Coronary artery (tissue), 2 donors: Measurements from ENCODE around the gene UIMC1.
A peak's percentile ranks its signal among the peaks of the same experiment; 100 is the strongest.

Experiments used
- DNase-seq: peaks from one replicate; pipeline ENCODE4 v3.0.0-alpha.2; 2017; ENCODE audit warnings: low spot score
- H3K27ac ChIP-seq, 2 donors: fragments of 200-600 bp; sonication (generic); one replicate each; pipeline ENCODE4 v1.5.1; 2016 to 2019
- H3K4me3 ChIP-seq: fragments of 200-600 bp; sonication (generic); 2 replicates; pipeline ENCODE4 v1.5.1; 2016; ENCODE audit warnings: mild to moderate bottlenecking, moderate library complexity
- TF ChIP-seq, protein P1 (sequence below): fragments of 200-600 bp; sonication (generic); IDR thresholded peaks from one replicate; pipeline ENCODE4 v1.5.1; 2019; ENCODE audit warnings: antibody characterized with exemption

Gene UIMC1

DNA sequence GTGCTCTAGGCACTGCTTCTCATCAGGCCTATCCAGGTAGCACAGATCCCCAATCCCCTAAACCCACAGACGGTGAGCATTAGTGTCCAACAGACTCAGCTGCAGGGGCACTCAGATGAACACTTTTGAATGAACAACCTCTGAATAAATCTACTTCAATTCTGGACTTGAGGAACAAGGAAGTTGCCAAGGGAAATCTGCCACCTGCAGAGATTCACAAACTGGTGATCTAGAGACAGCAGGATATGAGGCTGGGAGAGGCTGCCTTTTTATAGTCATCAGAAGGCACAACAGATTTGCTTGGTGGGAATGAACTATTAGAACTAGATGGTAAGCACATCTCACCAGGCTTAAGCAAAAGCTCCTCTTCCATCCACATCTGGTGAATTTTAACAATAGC lies 100.5 kb downstream of the UIMC1 start:
- Histone ChIP-seq H3K4me3 (no peak overlapping the region), H3K27ac (no peak overlapping the region)
- TF ChIP-seq, protein P1, sequence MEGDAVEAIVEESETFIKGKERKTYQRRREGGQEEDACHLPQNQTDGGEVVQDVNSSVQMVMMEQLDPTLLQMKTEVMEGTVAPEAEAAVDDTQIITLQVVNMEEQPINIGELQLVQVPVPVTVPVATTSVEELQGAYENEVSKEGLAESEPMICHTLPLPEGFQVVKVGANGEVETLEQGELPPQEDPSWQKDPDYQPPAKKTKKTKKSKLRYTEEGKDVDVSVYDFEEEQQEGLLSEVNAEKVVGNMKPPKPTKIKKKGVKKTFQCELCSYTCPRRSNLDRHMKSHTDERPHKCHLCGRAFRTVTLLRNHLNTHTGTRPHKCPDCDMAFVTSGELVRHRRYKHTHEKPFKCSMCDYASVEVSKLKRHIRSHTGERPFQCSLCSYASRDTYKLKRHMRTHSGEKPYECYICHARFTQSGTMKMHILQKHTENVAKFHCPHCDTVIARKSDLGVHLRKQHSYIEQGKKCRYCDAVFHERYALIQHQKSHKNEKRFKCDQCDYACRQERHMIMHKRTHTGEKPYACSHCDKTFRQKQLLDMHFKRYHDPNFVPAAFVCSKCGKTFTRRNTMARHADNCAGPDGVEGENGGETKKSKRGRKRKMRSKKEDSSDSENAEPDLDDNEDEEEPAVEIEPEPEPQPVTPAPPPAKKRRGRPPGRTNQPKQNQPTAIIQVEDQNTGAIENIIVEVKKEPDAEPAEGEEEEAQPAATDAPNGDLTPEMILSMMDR = no peak
- DNase-seq = no peak

DNA sequence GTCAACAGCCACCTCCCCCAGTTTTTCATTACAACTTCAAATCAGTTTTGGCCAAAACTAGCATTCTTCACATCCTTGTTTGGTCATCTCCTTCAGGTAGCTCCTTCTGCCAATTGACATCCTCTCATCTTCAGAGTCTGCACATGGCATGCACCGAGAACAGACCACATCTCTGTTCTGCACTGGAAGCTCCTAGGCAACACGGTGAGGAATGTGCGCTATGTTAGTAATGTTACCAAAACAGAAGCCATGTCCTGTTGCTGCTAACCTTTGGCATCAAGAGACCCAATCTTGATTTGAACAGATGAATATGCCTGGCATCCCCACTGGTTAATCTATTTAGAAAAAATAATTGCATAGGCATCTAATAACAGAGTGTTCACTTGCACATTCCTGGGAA lies 102.3 kb downstream of the UIMC1 start:
- no peak overlapping the region for H3K27ac ChIP-seq
- TF ChIP-seq, protein P1 = no peak
- DNase-seq = no peak
- H3K4me3 ChIP-seq = no peak overlapping the region

DNA sequence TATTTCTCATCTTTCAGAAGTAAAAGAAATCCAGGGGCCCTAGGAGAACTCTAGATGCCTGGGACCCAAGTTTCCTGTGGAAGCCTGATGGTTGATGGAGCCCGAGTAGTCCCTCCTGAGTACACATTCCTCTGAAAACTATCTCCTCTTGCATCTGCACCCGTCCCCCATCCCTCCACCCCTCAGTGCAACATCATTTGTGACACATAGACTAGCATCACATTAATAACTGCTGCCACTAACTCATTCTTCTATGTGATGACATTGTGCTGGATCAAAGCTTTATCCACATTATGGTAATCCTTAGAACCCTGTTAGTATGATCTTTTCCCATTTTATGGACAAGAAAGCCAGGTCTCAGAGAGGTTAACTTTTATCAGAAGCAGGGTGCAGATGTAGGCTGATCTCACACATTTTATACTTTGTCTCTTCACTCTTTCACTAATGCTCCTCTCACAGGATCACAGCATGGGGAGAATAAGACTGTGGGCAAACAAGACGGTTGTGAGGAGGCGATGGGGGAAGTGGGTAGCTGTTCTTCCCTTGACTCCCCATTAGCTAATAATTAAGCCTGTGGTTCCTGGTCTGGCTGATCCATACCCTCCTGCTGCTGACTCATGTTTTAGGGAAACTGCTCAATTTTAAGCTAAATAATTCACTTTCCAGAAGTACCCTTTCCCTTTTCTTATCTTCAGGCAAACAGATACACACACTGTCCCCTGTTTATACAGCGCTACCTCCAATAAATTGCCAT lies 103.5 kb downstream of the UIMC1 start:
- Histone ChIP-seq H3K27ac (no peak overlapping the region), H3K4me3 (no peak overlapping the region)
- TF ChIP-seq, protein P1 = no peak
- DNase-seq = no peak

DNA sequence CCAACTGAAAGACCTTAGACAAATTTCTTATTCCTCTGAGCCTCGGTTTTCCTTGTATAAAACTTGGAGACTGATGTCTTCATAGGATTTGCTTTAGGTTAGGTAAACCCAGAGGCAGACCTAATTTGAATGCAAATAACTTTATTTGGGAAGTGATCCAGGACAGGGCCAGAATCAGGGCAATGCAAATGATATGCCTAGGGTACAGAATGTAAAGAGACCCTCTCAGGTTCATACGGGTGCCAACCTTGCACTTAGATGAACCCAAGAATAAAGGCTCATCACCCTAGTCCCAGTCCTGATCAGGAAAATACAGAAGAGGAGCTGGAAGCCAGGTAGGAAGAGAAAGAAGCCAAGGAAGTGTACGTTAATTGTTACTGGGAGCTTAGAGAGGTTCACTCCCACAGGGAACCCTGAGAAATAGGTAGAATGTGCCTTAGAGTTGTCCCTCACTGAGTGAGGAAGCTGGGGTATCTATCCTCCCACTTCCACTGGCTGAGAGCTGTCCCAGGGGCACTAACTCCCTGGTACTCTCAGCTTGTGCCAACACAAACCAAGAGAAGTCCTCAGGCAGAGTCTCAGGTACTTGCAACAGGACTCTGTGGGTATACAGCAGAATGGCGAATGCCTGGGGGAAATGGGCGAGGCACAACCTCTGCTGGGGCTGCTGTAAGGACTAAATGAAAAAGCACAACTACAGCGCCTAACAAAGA lies 104.3 kb downstream of the UIMC1 start:
- Histone ChIP-seq H3K27ac (no peak overlapping the region), H3K4me3 (no peak overlapping the region)
- TF ChIP-seq, protein P1 = no peak
- no peak for DNase-seq

DNA sequence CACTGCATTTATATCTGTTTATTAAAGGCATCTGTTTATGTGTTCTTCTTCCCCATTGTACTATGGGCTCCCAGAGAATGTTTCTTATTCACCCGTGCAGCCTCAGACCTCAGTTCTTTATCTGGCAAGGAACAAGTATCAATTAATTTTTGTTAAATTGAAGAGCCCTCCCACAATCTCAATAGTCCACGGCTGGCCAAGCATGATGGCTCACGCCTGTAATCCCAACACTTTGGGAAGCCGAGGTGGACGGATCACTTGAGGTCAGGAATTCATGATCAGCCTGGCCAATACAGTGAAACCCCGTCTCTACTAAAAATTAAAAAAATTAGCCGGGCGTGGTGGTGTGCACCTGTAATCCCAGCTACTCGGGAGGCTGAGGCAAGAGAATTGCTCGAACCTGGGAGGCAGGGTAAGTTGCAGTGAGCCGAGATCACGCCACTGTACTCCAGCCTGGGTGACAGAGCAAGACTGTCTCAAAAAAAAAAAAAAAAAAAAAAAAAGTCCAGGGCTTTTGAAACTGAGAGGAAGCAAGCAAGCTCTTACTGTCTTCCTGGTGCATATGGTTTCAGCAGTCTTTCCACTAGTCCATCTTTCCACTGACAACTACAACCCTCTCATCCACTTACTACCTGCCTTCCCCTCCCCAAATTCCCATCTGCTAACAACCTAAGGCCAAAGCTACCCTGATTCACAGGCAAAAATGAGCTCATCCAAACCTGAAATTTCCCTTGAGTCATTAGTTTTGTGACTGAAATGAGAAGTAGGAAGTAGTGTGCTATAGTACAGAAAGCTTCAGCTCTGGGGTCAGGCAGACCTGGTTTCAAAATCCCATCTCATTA lies 105.1 kb downstream of the UIMC1 start:
- H3K4me3 ChIP-seq = no peak overlapping the region
- TF ChIP-seq, protein P1 = no peak
- peak overlapping the region in 1 of 2 donors; percentile 22 for H3K27ac ChIP-seq
- DNase-seq = no peak

DNA sequence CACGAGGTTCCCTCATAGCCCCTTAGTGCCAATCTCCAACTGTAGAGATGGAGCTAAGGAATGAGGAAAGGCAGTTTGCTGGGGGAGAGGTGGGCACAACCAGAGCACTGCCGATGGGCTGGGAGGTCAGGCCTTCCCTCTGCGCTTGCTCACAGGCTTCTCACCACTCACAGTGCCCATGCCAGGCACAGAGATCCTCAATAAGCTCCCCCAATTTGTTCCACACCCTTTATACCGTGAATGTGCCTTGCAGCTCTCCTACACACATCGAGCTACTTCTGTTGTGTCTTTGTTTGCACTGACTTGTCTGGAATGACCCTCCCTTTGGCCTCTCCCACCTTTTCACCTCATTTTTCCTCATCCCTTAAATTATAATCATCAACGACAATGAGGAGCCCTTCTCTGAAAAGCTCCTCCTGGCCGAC lies 105.8 kb downstream of the UIMC1 start:
- H3K4me3 ChIP-seq = no peak overlapping the region
- H3K27ac ChIP-seq = peak overlapping the region in 1 of 2 donors; percentile 53
- no peak for DNase-seq
- TF ChIP-seq, protein P1 = no peak
